Endothelial cell of hepatic sinusoid (primary cell): Measurements from ENCODE around the gene CHAF1B.

Experiments used
- in situ Hi-C: cut with HindIII; loops from 2 replicates; pipeline ENCODE4 v1.10.0; 2017; ENCODE audit warnings: low sequenced_read_pairs

CHAF1B gene

DNA sequence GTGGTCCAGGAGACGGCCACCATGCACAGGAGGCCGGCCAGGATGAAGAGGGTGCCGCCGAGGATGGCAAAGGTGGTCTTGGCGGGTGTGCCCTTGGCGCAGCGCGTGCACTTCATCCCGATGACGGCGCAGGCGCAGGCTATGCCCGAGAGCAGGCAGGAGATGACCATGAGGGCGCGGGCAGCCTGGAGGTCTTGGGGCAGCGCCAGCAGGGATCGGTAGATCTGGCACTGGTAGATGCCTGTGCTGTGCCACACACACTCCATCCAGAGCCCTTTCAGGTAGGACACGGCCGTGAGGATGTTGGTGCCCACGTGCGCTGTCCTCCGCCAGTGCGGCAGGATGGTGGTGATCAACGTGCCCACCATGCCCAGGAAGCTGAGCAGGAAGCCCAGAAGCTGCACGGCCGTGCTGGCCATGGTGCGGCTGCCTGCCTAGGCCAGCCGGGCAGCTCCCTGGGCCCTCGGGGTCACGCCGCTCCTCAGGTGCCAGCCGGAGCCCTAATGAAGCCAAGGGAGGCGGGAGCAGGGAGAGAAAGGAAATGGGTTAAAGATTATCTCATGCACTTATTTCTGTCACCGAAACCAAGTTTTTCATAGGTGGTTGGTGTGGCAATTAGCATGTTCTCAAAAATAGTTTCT, 76.2 kb downstream of the CHAF1B start:
- in situ Hi-C loops = no loop called here

- in situ Hi-C loops = no loop called here
Observed at GRCh38 chr21:36461918-36462486, 76.8 kb downstream of the CHAF1B start.

DNA sequence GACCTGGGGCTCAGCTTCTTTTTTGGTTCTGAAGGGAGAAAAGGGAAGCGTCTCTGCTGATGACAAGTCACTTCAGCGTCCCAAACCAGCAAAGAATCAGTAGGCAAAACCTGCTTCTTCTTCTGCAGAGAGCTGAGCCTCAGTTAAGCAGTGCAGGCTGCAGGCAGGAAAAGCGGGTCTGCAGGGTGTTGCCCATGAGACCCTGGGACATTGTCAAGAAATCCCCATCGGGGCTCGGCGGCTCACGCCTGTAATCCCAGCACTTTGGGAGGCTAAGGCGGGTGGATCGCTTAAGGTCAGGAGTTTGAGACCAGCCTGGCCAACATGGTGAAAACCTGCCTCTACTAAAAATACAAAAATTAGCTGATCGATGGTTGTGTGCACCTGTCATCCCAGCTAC, 78.0 kb downstream of the CHAF1B start:
- in situ Hi-C loops = no loop called here

GRCh38 chr21:36463991-36464390, 78.8 kb downstream of the CHAF1B start:
- in situ Hi-C loops = no loop called here

DNA sequence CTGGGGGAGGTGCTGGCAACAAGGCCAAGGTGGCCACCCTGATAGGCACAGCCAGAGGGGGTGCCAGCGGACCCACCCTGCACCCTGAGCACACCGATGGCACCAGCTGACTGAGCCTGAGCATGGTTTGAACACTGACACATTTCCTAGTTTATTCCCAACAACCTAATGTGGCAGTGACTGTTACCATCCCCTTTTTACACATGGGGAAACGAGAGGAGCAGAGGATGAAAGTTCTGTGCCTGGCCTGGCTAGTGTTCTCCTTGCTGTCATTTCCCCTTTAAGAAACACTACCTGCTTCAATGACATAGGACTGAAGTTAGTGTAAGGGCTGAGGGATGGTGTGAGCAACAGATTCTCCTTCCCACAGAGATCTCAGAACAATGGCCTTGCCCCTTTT, 79.4 kb downstream of the CHAF1B start:
- in situ Hi-C loops = no loop called here

- in situ Hi-C loops = no loop called here
Observed at GRCh38 chr21:36465478-36465877, 80.3 kb downstream of the CHAF1B start.

DNA sequence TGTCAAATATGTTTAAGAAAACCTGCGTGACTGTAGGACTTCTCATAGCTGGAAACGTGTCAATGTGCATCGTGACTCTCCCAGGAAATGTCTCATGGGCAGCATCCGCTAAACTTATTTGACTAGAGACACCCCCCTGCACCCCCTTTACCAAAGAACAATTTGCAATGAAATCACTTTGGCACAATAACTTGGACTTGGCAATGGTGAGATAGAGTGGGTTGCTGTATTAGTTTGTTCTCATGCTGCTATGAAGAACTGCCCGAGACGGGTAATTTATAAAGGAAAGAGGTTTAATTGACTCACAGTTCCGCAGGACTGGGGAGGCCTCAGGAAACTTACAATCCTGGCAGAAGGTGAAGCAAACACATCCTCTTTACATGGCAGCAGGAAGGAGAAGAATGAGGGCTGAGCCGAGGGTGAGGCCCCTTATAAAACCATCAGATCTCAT, 80.9 kb downstream of the CHAF1B start:
- in situ Hi-C loops = no loop called here
